ENCODE results near the gene IDH3G. TPM values are rescaled to one million over a fixed set of nuclear protein-coding genes. Genes with fewer than 3 reads are reported as not detected.

The IDH3G gene
- polyA plus RNA-seq, 1 donor = 58.7 TPM

GRCh38 chrX:153771415-153772315 lies 22.5 kb downstream of the IDH3G start:
- no peak for DNase-seq
- H3K4me3 ChIP-seq (ENCODE audit: low read length) = no peak overlapping the region
- no peaks in the 10 kb centered on the region for H3K27me3 ChIP-seq (ENCODE audit: control insufficient read depth, insufficient read depth, low read length)
- H3K27ac ChIP-seq (ENCODE audit: low read length) = no peak overlapping the region
- no peaks in the 10 kb centered on the region for H3K9me3 ChIP-seq (ENCODE audit: control insufficient read depth, low read depth, low read length)
- H3K4me1 ChIP-seq (ENCODE audit: control insufficient read depth, insufficient read depth, low read length) = no peaks in the 10 kb centered on the region
- no CpG with 5 or more reads among the region's 37 CpGs for WGBS (ENCODE audit: insufficient coverage, low lambda C conversion rate)
- H3K36me3 ChIP-seq (ENCODE audit: control insufficient read depth, insufficient read depth, low read length) = no peaks in the 10 kb centered on the region

GRCh38 chrX:153770601-153771414 lies 23.4 kb downstream of the IDH3G start:
- WGBS (ENCODE audit: insufficient coverage, low lambda C conversion rate) = no CpG with 5 or more reads among the region's 18 CpGs
- Histone ChIP-seq H3K4me1 (ENCODE audit: control insufficient read depth, insufficient read depth, low read length) (no peaks in the 10 kb centered on the region), H3K36me3 (ENCODE audit: control insufficient read depth, insufficient read depth, low read length) (no peaks in the 10 kb centered on the region), H3K27me3 (ENCODE audit: control insufficient read depth, insufficient read depth, low read length) (no peaks in the 10 kb centered on the region), H3K9me3 (ENCODE audit: control insufficient read depth, low read depth, low read length) (no peaks in the 10 kb centered on the region), H3K27ac (ENCODE audit: low read length) (no peak overlapping the region), H3K4me3 (ENCODE audit: low read length) (no peak overlapping the region)
- DNase-seq = no peak

GRCh38 chrX:153769865-153770600 lies 24.1 kb downstream of the IDH3G start:
- DNase-seq = no peak
- H3K4me3 ChIP-seq (ENCODE audit: low read length) = no peak overlapping the region
- H3K27ac ChIP-seq (ENCODE audit: low read length) = no peak overlapping the region
- H3K4me1 ChIP-seq (ENCODE audit: control insufficient read depth, insufficient read depth, low read length) = peaks cover 3% of the 10 kb centered on the region
- no CpG with 5 or more reads among the region's 25 CpGs for WGBS (ENCODE audit: insufficient coverage, low lambda C conversion rate)
- H3K27me3 ChIP-seq (ENCODE audit: control insufficient read depth, insufficient read depth, low read length) = no peaks in the 10 kb centered on the region
- H3K36me3 ChIP-seq (ENCODE audit: control insufficient read depth, insufficient read depth, low read length) = no peaks in the 10 kb centered on the region
- no peaks in the 10 kb centered on the region for H3K9me3 ChIP-seq (ENCODE audit: control insufficient read depth, low read depth, low read length)

GRCh38 chrX:153769158-153769864 lies 24.9 kb downstream of the IDH3G start:
- DNase-seq = no peak
- WGBS (ENCODE audit: insufficient coverage, low lambda C conversion rate) = no CpG with 5 or more reads among the region's 23 CpGs

GRCh38 chrX:153768311-153769157 lies 25.6 kb downstream of the IDH3G start:
- H3K9me3 ChIP-seq (ENCODE audit: control insufficient read depth, low read depth, low read length) = no peaks in the 10 kb centered on the region
- no peak overlapping the region for H3K27ac ChIP-seq (ENCODE audit: low read length)
- no peak for DNase-seq
- H3K4me3 ChIP-seq (ENCODE audit: low read length) = no peak overlapping the region
- H3K27me3 ChIP-seq (ENCODE audit: control insufficient read depth, insufficient read depth, low read length) = no peaks in the 10 kb centered on the region
- H3K36me3 ChIP-seq (ENCODE audit: control insufficient read depth, insufficient read depth, low read length) = no peaks in the 10 kb centered on the region
- H3K4me1 ChIP-seq (ENCODE audit: control insufficient read depth, insufficient read depth, low read length) = peaks cover 5% of the 10 kb centered on the region
- no CpG with 5 or more reads among the region's 22 CpGs for WGBS (ENCODE audit: insufficient coverage, low lambda C conversion rate)

More at GRCh38 chrX:153769158-153769864, 24.9 kb downstream of the IDH3G start:
- Histone ChIP-seq H3K4me1 (ENCODE audit: control insufficient read depth, insufficient read depth, low read length) (peaks cover 5% of the 10 kb centered on the region), H3K27ac (ENCODE audit: low read length) (no peak overlapping the region), H3K27me3 (ENCODE audit: control insufficient read depth, insufficient read depth, low read length) (no peaks in the 10 kb centered on the region), H3K9me3 (ENCODE audit: control insufficient read depth, low read depth, low read length) (no peaks in the 10 kb centered on the region), H3K4me3 (ENCODE audit: low read length) (no peak overlapping the region), H3K36me3 (ENCODE audit: control insufficient read depth, insufficient read depth, low read length) (no peaks in the 10 kb centered on the region)

GRCh38 chrX:153767674-153768055 lies 26.5 kb downstream of the IDH3G start:
- no peak for DNase-seq
- no peaks in the 10 kb centered on the region for H3K27me3 ChIP-seq (ENCODE audit: control insufficient read depth, insufficient read depth, low read length)
- no peak overlapping the region for H3K4me3 ChIP-seq (ENCODE audit: low read length)
- no CpG with 5 or more reads among the region's 20 CpGs for WGBS (ENCODE audit: insufficient coverage, low lambda C conversion rate)
- no peaks in the 10 kb centered on the region for H3K36me3 ChIP-seq (ENCODE audit: control insufficient read depth, insufficient read depth, low read length)
- H3K27ac ChIP-seq (ENCODE audit: low read length) = no peak overlapping the region
- no peaks in the 10 kb centered on the region for H3K9me3 ChIP-seq (ENCODE audit: control insufficient read depth, low read depth, low read length)
- H3K4me1 ChIP-seq (ENCODE audit: control insufficient read depth, insufficient read depth, low read length) = peaks cover 5% of the 10 kb centered on the region

- Histone ChIP-seq H3K4me1 (ENCODE audit: control insufficient read depth, insufficient read depth, low read length) (peaks cover 5% of the 10 kb centered on the region), H3K9me3 (ENCODE audit: control insufficient read depth, low read depth, low read length) (no peaks in the 10 kb centered on the region), H3K36me3 (ENCODE audit: control insufficient read depth, insufficient read depth, low read length) (no peaks in the 10 kb centered on the region), H3K27ac (ENCODE audit: low read length) (no peak overlapping the region), H3K27me3 (ENCODE audit: control insufficient read depth, insufficient read depth, low read length) (no peaks in the 10 kb centered on the region), H3K4me3 (ENCODE audit: low read length) (no peak overlapping the region)
- WGBS (ENCODE audit: insufficient coverage, low lambda C conversion rate) = no CpG with 5 or more reads among the region's 56 CpGs
- DNase-seq = no peak
Observed at GRCh38 chrX:153766871-153767673, 27.1 kb downstream of the IDH3G start.

- Histone ChIP-seq H3K27me3 (ENCODE audit: control insufficient read depth, insufficient read depth, low read length) (no peaks in the 10 kb centered on the region), H3K4me1 (ENCODE audit: control insufficient read depth, insufficient read depth, low read length) (peaks cover 5% of the 10 kb centered on the region), H3K9me3 (ENCODE audit: control insufficient read depth, low read depth, low read length) (no peaks in the 10 kb centered on the region), H3K36me3 (ENCODE audit: control insufficient read depth, insufficient read depth, low read length) (no peaks in the 10 kb centered on the region), H3K27ac (ENCODE audit: low read length) (no peak overlapping the region), H3K4me3 (ENCODE audit: low read length) (no peak overlapping the region)
- DNase-seq = peak in 1 of 2 donors; percentile 18
- no CpG with 5 or more reads among the region's 21 CpGs for WGBS (ENCODE audit: insufficient coverage, low lambda C conversion rate)
Observed at GRCh38 chrX:153766098-153766817, 27.9 kb downstream of the IDH3G start.
